Fibroblast of mammary gland (primary cell): Measurements from ENCODE around the gene SDR39U1.

Source experiments
- DNase-seq: peaks from one replicate; pipeline ENCODE4 v3.0.0-alpha.2; 2010; ENCODE audit warnings: low read depth
- H3K4me3 ChIP-seq: 2 replicates; pipeline ENCODE4 v1.5.1; 2011; ENCODE audit warnings: low read depth, mild to moderate bottlenecking, low read length, moderate library complexity; ENCODE audit not compliant: control insufficient read depth
- TF ChIP-seq, protein P1 (sequence below): conservative IDR thresholded peaks from 2 replicates; pipeline ENCODE4 v1.5.1; 2011; ENCODE audit warnings: low read depth, low read length, inconsistent platforms; ENCODE audit not compliant: control insufficient read depth, insufficient read depth

Gene SDR39U1

DNA sequence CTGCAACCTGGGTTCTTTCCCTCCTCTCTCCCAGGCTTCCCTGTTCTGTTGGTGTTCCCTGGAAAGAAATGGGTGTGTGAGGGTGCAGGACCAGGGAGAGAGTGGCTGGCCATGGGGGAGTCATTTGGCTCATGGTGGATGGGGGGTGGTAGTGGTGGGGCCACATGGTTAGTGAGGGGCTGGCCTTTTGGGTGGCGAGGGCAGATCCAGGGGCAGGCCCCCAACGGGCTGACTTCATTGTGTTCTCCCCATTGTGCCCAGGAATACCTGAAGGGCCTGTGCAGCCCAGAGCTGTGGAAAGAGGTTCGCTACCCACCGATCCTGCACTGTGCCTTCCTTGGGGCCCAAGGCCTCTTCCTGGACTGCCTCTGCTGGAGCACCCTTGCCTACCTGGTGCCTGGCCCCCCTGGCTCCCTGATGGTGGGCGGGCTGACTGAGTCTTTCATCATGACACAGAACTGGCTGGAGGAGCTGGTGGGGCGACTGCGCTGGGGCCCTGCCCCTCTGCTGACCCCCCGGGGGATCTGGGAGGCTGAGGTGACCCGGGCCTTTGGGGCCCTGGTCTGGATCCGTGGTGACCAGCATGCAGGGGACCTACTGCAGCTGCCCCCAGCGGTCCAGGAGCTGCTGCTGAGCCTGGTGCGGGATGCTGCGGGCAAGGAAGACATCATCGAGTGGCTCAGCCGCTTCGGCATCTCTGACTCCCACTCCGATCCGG lies 34.8 kb downstream of the SDR39U1 start:
- TF ChIP-seq, protein P1, sequence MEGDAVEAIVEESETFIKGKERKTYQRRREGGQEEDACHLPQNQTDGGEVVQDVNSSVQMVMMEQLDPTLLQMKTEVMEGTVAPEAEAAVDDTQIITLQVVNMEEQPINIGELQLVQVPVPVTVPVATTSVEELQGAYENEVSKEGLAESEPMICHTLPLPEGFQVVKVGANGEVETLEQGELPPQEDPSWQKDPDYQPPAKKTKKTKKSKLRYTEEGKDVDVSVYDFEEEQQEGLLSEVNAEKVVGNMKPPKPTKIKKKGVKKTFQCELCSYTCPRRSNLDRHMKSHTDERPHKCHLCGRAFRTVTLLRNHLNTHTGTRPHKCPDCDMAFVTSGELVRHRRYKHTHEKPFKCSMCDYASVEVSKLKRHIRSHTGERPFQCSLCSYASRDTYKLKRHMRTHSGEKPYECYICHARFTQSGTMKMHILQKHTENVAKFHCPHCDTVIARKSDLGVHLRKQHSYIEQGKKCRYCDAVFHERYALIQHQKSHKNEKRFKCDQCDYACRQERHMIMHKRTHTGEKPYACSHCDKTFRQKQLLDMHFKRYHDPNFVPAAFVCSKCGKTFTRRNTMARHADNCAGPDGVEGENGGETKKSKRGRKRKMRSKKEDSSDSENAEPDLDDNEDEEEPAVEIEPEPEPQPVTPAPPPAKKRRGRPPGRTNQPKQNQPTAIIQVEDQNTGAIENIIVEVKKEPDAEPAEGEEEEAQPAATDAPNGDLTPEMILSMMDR, result no peak
- no peak for DNase-seq
- H3K4me3 ChIP-seq, result no peak overlapping the region

GRCh38 chr14:24406416-24406815 lies 36.2 kb downstream of the SDR39U1 start:
- H3K4me3 ChIP-seq, result no peak overlapping the region
- no peak for DNase-seq
- TF ChIP-seq, protein P1, result no peak

DNA sequence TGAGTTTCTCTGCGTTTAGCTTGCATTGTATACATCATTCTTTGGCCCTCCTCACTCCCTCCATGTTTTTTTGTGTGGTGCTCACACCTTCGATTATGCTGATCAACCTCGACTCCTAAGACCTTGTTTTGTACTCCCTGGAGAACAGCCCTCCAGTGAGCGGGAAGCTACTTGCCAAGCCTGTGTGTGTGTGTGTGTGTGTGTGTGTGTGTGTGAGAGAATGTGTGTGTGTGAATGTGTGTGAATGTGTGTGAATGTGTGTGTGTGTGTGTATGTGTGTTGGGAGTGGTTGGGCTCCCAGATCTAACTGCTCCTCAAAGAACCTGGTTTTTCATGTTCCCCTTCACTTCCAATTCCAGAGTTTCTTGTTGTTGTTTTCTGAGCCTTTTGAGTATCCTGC lies 37.8 kb downstream of the SDR39U1 start:
- no peak overlapping the region for H3K4me3 ChIP-seq
- DNase-seq, result no peak
- TF ChIP-seq, protein P1, result no peak

- TF ChIP-seq, protein P1, result no peak
- H3K4me3 ChIP-seq, result no peak overlapping the region
- peak; percentile 30 for DNase-seq
These were observed 39.1 kb downstream of the SDR39U1 start for GRCh38 chr14:24403294-24403998.

DNA sequence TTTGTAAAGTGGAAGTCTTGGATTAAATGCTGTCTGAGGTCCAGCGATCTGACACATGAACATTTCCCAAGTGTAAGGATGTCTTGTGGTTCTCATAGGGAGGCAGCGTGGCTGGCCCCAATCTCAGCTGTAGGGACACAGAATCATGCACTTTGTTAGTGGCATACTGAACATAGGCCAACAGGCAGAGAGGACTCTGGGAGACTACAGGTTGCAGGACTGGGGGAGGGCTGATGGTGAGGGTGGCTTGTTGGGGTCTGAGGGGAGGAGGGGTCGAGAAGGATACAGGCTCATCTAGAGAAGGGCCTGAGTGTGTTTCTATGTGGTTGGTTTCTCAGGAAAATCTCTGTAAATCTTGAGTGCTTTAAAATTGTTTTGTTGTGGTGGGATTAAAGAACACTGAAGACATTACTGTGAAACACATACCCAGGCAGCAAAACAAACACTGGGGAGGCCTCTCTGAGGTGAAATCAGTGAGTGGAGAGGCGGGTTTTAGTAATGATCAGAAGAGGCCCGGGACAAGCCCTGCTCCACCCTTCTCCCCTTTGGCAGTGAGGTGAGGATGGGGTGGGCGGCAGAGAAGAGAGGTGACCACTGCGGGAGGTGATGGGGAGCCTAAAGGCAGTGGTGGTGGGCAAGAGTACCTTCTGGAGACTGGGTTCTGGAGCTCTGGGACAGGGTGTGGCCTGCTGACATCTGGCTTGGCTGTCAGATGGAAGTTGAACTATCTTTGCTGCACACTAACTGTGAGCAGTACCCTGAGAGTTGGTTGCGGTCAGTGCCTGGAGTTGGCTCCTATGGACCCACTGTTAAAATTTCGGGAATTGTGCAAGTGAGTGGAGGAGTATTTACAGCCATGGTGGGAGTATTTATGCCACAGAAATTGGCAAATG lies 40.5 kb downstream of the SDR39U1 start:
- DNase-seq, result no peak
- TF ChIP-seq, protein P1, result no peak
- H3K4me3 ChIP-seq, result no peak overlapping the region

DNA sequence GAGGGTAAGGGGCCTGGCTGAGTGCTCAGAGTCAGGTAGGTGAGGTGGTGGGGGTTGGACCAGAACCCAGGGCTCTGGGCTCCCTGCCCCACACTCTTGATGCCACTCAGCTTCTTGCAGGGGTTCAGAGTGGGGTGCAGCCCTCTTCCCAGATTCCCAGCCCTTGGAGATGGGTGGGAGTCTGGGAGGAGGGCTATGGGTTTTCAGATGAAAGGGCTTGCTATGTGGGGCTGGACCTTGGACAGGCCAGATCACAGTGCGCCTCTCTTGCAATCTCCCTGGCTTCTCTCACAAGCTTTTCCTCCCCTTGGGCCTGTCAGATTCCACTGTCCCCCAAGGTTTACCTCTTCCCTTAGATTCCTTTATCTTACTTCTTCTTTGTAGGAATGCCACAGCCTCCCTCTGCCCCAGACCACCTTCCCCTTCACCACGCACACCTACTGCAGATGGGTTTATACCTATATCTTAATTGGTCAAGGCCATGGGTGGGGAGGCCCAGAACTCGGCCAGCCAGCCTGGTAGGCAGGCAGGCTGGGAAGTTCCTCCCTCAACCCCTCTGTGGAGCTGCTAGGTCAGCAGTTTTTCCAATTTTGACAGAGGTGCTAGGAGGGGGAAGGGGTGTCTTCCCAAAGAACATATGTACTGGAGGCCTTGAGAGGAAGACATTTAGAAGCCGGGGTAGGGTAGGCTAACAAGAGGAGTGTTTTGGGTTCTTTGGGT lies 42.4 kb downstream of the SDR39U1 start:
- H3K4me3 ChIP-seq, result no peak overlapping the region
- DNase-seq, result no peak
- TF ChIP-seq, protein P1, result no peak
